Stimulated activated CD4-positive, alpha-beta T cell treated with anti-CD3 and anti-CD28 coated beads, Interleukin-2, amount 100 ng/mL, for 48 hours (primary cell): Measurements from ENCODE around the gene COQ8B.

Experiments used
- DNase-seq, 2 donors: peaks; one replicate each; pipeline ENCODE4 v3.0.0-alpha.2; 2020

The COQ8B gene

DNA sequence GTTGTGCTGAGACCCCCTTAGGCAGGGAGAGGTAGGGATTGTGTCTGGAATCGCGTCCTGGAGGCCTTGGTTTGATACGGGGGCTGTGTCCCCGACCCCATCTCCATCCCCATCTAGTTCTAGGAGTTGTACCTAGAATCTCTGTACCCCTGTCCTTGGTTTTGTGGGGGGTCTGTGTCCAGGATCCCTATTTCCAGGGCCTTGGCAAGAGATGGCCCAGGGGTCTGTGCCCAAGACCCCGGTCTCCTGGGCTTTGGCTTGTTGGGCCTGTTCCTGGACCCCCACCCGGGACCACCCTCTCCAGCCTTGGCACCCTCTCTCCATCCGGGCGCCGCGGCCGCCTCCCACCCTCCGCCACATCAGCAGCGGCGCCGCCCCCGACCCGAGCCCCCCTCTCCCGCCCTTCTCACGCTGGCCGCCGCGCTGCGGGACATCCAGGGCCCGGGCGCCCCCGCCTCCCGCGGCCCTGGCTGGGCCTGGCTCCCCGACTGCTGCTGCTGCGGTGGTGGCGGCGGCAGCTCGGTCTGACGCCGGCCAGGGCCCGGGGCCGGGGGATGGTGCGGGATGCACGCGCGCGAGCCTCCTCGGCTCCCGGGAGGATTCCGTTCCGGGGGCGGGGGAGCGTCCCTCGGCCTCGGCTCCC is 26.5 kb downstream of the COQ8B start, which contains the start of gene NUMBL:
TSS of gene NUMBL (minus strand) at position 602 of the 643 bp plus-strand sequence. CDS start at position 434, 168 bp downstream.
- no peak for DNase-seq

DNA sequence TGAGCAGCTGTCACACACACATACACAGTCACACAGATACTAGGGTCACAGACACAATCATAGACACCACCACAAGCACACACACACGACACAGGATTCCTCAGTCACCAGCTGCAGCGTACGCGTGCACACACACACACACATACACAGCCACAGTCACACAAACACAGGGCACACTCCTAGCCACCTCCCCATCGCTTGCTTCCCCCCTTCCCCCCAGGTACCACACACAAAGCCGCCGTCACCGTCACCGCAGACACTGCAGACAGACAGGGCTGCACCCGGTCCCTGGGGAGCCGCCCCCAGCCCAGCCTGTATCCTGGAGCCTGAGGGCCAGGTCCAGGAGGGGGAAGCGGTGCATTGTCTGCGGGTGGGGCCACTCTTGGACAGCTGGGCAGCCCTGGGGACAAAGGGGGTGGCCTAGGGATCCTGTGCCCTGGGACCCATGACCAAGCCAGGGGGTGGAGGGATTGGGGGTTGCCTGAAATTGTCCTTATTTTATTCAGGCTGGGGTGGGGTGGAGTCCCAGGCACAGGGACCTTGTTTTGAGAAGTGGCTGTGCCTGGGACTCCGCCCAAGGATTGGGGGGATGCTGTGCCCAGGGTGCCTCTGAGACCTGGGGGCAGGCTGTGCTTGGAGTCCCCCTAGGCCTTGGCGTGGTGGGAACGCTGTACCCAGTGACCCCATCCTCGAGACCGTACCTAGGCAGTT is 27.2 kb downstream of the COQ8B start:
- no peak for DNase-seq

DNA sequence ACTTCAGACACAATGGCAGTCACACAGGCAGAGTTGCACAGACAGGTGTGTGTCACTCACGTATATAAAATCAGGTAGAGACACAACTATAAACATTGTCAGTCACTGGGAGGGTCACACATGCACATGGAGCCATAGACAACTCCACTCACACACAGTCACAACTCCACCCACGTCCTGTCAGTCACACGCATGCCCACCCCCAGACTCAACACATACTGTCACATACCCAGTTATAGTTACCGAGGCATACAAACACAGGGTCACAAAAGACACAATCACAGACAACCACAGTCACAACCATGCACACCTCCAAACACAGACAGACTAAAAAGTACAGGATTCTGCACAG is 27.7 kb downstream of the COQ8B start:
- no peak for DNase-seq

DNA sequence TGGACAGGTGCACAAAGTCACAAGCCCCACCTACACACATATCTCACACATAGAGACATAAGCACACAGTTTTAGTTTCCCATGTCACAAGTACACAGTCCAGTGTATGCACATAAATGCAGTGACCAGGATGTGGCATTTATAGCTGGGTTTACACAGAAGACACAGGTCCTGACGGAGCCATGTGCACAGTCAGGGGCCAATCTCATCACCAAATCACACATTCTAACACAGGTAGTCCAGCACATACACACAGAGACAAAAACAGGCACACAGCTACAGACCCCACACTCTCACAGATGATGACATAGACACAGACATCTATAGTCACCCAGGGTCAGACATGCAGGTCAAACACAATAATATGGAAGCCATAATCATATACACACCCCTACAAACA is 28.4 kb downstream of the COQ8B start:
- no peak for DNase-seq

DNA sequence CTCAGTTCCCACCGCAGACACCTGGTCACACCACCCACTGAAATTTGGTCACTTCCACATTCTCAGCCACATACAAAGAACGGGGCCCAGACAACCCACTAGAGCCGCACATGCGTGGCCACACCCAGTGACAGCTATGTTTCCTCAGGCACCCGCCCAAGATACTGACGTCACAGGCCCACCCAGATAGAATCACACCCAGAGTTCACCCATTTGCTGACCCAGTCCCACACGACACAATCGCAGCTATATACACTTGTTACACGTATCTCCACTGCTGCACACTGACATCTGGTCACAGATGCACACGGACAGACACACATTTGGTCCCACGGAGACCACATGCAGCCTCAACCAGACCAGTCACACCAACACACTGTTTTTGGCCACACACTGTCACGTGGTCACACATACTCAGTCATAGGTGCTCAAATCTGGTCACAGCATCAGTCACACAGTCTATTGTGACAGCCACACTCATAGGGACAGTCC is 29.1 kb downstream of the COQ8B start:
- DNase-seq: no peak

DNA sequence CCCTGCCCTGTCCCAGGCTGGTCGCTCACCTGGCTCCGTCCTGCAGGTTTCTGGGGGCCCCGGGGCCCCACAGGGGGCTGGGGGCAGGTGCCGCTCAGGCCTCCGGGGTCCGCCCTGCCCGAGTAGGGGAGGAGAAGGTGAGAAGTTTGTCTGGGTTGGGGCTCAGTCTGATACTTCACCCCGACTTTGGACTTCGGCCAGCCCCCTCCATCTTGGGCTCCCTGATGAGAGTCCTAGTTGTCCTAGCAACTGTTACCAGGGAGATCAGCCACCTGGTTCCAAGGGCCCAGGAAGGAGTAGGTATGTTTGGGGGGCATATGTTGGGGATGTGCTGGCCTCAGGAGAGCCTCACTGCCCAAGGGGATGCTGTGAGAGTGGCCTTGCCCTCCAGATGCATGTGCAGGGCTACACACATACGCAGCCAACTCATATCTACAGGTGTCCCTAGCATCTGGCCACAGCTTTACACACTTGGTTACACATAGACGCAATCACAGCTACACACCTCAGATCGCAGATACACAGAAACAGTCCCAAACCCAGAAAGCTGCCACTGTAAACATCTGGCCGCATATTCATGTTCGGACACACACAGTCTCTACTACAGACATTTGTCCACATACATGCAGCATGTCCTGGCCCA is 29.7 kb downstream of the COQ8B start:
- DNase-seq: no peak

DNA sequence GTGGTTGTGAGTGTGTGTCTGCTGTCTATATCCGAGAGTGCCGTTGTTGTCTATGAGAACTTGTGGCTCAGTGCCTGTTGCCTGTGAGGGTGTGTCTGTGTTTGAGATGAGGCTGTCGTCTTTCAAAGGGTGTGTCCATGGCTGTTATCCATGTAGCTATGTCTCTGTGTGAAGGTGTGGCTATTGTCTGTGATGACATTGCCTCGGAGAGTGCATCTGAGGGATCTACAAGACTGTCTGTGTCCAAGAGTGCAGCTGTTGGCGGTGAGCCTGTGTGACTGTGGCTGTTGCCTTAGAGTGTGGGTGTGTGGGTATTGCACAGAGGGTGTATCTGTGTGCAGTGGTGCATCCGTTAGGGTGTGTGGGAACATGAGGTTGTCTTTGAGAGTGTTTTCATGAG is 31.1 kb downstream of the COQ8B start:
- no peak for DNase-seq

DNA sequence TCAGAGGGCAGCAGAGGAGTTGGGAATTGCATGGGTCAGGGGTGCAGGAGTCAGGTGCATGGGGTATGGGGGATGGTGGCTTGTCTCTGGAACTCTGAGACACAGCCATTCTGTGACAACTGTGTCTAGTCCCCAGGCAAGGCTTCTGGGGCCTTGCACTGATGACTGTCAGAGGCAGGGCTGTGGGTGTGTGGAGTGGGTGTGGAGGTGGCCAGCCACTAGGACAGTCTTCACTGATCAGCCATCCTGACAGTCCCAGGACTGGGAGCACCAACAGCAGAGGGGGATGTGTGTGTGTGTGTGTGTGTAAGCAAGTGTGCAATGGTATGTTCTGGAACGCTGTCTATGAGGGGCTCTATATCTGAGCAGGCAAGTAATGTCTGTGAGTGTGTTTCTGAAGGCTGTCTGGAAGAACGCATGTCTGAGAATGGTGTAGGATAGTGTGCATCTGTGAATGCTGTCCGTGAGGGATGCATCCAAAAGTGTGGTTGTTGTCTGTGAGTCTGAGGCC is 31.6 kb downstream of the COQ8B start:
- no peak for DNase-seq

DNA sequence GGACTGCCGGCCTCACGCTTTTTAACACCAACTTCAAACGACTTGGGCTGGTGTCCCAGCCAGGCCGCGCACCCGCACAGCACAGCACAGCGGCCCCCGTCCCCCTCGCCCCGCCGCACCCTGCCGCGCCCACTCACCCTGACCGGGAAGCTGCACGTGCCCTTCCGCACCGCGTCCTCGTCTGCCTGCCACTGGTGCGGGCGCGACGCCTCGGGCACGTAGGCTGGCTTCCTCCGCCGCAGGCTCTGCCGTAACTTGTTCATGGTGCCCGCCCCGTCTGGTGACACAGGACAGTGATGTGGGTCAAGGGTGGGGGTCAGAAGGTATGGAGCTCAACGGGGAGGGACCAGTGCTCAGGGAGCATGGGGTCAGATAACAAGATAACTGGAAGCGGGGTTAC is 32.4 kb downstream of the COQ8B start:
- no peak for DNase-seq

DNA sequence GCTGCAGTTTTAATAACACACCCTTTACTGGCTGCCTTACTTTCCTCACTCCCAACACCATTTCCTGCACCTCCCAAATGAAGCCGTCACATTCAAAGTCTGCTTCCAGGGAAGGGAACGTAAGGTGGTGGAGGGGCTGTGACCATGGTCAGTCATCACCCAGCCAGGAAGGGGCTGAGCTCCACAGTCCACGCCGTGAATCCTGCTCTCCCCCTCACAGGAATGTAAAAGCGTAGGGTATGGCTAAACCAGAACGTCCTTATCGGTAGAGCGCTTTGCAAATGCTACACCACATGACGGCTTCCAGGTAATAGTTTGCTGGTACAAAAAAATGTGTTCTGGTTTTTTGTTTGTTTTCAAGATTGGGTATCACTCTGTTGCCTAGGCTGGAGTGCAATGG is 33.2 kb downstream of the COQ8B start:
- DNase-seq: no peak

DNA sequence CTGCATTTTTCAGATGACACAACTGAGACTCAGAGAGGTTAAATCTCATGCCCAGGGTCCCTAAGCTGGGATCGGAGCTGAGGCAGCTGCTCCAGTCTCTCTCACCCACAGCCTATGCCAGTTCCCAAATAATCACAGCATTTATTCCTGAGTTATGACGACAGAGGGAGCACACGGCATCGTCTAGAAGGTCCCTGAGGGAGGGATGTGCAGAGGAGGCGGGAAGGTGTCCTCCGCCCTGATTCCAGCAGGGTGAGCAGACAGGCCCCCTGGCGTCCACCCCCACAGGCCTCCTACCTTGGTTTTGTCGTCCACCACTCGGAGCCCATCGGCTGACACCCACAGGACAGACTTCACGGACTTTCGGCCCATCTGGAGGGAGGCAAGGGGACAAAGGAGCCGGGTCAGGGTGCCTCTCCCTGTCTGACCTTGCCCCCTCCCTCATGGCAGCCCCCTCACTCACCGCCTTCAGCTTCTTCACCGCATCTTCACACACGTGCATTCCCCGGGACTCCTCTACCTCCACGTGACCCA is 34.2 kb downstream of the COQ8B start:
- DNase-seq: no peak

DNA sequence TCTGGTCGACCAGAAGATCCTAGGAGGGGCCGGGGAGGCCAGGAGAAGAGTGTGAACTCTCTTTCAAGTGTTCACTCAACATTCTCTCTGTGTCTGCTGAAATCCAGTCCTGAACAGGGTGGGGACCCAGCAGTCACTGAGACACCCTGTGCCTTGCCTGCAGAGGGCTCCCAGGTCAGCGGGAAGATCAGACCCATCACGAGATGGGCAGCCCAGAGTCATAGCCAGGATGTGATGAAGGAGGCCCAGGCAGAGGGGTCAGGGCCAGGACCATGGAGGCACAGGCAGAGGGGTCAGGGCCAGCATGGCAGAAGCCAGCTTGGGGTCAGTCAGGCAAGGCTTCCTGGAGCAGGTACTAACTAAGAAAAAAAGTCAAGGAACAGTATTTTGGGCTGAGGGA is 35.6 kb downstream of the COQ8B start:
- DNase-seq: no peak

DNA sequence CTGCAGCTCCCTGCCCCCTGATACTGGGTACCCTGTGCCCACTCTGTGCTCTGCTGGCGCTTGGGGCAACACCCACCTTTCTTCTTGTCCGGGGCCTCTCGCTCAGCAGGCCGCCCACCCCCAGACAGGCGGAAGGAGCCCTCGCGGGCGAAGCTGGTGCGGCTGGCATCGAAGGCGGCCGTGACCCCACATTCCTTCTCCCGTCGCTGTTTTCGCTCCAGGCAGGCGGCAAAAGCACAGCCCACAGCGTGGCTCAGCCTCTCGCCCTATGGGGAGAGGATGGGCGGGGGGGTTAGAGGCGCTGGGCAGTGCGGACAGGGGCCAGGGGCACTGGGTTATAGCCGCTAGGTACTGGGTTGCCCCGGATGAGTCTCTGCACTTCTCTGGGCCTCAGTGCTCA is 39.5 kb downstream of the COQ8B start:
- no peak for DNase-seq

DNA sequence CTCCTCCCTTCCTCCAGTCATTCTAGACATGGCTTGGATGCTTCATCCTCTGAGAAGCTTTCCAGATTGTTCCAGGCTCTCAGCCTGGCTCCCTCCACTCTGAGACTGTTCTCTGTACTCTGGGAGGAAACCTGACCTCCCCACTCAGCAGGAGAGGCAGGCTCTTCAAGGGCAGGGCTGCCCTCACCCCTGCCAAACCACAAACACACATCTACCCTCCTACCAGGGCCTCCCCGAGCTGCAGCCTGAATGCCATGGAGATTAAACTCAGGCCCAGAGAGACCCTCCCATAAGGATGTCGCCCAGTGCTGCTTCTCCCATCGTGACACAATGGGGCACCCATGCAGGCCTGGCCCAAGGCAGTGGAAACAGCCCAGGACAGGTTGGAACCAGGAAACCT is 42.4 kb downstream of the COQ8B start:
- no peak for DNase-seq

DNA sequence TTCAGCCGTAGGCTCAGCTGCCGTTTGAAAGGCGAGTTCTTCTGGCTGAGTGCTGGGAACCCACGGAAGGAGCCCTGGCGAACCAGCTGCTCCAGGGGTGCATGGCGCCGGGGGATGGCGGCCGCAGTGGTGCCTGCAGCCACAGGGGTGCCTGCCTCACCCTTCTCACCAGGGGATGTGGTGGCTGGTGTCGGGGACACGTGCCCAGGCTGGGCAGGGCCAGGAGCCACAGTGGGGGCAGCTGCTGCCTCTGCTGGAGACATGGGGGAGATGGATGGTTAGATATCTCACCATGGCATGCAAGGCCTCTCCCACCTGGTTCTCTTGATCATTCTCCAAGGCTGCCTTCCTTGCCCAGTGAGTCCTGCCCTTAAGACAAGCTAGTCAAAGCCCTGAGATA is 43.3 kb downstream of the COQ8B start:
- DNase-seq: no peak

DNA sequence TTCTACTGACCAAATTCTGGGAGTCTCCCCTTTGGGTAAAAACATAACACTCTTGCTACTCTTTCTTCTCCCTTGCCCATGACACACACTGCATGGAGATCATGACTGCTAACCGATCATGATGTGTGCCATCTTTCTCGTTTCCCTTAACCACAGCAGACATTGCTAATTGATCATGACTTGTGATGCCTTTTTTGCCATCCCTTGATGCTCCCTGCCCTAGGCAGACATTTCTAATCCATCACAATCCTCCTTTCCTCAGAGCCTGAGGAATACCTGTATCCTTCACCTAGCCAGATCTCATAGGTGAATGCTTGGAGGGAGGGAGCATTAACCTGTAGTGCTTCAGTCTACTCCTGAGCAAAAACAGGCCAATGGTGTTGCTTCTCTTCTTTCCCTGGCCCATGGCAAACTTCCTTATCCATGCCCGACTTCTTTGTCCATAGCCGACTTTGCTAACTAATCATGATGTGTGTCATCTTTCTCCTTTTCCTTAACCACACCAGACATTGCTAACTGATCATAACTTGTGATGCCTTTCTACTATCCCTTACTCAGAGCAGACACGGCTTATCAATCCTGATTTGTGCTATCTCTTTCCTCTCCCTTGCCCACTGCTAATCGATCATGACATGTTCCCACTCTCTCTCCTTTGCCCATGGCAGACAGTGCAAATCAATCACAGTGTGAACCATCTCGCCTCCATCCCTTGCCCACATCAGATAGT is 44.0 kb downstream of the COQ8B start:
- DNase-seq: no peak

DNA sequence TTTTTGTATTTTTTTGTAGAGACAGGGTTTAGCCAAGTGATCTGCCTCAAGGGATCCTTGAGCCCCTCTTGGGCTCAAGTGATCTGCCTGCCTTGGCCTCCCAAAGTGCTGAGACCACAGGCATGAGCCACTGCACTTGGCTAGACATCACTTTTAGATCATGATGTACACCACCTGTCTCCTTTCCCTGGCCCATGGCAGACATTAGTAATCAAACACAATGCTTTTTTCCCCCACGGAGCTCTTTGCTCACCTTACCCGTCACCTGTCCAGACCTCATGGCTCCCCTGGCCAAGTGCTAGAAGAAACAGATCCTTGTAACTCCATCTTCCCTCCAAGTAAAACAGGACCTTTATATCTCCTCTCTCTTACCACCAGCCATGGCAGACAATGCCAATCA is 44.6 kb downstream of the COQ8B start:
- DNase-seq: no peak

DNA sequence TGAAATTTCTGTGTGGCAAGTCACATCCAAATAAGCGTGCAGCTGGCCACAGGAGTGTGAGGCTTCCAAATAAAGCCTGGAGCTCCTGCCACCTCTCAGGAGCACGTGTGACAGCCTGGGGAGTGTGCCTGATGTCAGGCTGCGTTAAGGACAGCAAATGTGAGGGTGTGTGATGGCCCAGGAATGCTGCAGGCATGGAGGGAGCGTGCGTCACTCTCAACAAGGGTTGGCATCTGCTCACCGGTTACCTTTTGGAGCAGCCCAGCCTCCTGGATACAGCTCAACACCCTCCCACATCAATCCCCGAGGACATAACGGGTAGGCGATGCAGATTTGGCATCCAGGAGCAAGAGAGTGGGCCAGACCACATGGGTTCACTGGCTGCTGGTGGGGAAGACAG is 45.3 kb downstream of the COQ8B start:
- DNase-seq: no peak

DNA sequence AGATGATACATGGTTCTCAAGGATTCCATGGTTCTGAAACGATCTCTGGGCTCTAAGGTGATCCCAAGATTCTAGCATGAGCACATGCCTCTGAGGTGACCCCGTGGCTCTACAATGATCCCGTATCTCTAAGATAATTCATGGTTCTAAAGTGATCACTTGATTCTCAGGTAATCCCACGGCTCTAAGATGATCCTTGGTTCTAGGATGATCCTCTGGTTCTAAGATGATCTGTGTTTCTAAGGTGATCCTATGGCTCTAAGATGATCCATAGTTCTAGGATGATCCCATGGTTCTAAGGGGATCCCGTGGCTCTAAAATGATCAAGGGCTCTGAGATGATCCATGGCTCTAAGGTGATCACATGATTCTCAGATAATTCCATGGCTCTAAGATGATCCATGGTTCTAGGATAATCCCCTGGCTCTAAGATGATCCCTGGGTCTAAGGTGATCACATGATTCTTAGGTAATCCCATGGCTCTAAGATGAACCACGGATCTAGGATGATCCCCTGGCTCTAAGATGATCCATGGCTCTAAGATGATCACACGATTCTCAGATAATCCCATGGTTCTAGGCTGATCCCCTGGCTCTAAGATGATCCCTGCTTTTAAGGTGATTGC is 47.6 kb downstream of the COQ8B start:
- DNase-seq: no peak

DNA sequence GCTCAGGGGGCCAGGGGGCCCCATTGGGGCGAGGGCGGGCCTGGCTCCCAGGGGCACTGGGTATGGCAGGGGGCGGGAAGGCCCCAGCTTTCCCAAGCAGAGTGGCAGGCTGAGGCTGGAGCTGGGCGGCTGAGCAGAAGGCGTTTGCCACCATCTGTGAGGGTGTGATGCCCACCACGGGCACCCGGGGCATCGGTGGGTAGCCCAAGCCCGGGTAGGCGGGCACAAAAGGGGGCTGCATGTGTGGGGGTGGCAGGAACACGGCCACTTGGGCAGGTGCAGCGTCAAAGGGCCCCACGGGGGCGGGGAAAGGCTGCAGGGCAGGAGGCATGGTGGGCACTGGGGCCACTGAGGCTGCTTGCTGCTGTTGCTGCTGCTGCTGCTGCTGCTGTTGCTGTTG is 49.1 kb downstream of the COQ8B start:
- DNase-seq: no peak

DNA sequence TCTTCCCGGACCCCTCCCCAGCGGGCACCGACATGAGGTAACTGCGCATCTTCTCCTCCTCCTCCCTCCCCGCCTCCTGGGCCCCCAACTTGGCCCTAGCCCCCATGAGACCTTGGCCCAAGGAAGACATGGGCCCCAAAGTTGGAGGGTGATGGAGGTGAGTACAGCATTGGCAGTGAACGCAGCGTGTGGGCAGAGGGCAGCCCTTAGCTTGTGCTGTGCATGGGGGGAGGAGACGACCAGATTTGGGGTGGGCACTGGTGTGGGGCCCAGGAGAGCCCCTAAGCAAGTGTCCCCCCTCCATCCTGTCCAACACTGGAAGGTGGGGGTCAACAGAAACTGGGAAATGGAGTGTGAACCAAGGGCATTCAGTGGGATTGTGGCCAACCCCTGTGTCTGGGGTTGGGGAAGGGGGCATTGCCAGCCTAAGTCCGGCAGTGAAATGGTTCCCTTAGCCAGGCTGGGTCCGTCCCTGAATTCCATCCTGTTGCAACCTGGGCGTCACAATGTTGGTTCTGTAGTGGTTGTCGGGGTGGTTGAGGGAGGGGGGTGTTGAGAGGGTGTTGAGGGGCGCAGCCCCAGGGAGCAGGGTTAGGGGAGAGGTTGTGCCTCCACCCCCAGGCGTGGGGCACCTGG is 49.8 kb downstream of the COQ8B start:
- no peak for DNase-seq
